Subcutaneous adipose tissue (tissue), 4 donors: Measurements from ENCODE around the gene ZNF574. TPM values are rescaled to one million over a fixed set of nuclear protein-coding genes. Genes with fewer than 3 reads are reported as not detected.

Experiments used
- CTCF ChIP-seq: fragments of 450-650 bp; IDR thresholded peaks from one replicate; pipeline ENCODE4 v1.5.1; 2016; ENCODE audit warnings: low read depth, mild to moderate bottlenecking, control low read depth, antibody characterized with exemption, moderate library complexity
- total RNA-seq, 4 donors: library from RNA; depleted of rRNA; stranded (reverse); fragments of >200 nt; gene quantifications; one replicate each; pipeline ENCODE4 v1.1.0, GENCODE V29; 2016

ZNF574 gene
- total RNA-seq, 4 donors from 2014 or later, result 8.2 to 11.7 (median 9.9) TPM

- no peak for TF ChIP-seq CTCF
These were observed 17.5 kb downstream of the ZNF574 start for GRCh38 chr19:42093505-42093904.

GRCh38 chr19:42093926-42094325, 18.0 kb downstream of the ZNF574 start:
- TF ChIP-seq CTCF, result no peak

- no peak for TF ChIP-seq CTCF
These were observed 19.3 kb downstream of the ZNF574 start for GRCh38 chr19:42095142-42095813.

- no peak for TF ChIP-seq CTCF
These were observed 19.9 kb downstream of the ZNF574 start for GRCh38 chr19:42095814-42096230.

GRCh38 chr19:42096255-42096837, 20.4 kb downstream of the ZNF574 start:
- TF ChIP-seq CTCF, result no peak

GRCh38 chr19:42097461-42097860, 21.5 kb downstream of the ZNF574 start:
- TF ChIP-seq CTCF, result no peak

- TF ChIP-seq CTCF, result no peak
These were observed 22.8 kb downstream of the ZNF574 start for GRCh38 chr19:42098781-42099180.
